SK-N-SH (cell line): ENCODE measurements around the gene CAP2. TPM values are rescaled to one million over a fixed set of nuclear protein-coding genes. Genes with fewer than 3 reads are reported as not detected.

ENCODE experiments used
- CTCF ChIA-PET: fragments of 300-600, 350-600 bp; formaldehyde crosslinking; extraction: SDS; loops from one replicate; lab custom pipeline; 2021; lab: Yijun Ruan, JAX
- POLR2A ChIA-PET: fragments of 350-600 bp; sonication (Branson Sonifier 250); formaldehyde crosslinking; extraction: SDS; loops from one replicate; lab custom pipeline; 2020; ENCODE audit warnings: antibody characterized with exemption, inconsistent platforms; lab: Yijun Ruan, JAX
- DNase-seq: peaks from one replicate; pipeline ENCODE4 v3.0.0; 2012
- H2AFZ ChIP-seq: fragments of 200-600 bp; sonication (generic); 2 replicates; pipeline ENCODE4 v1.8.1; 2016; ENCODE audit warnings: antibody characterized with exemption, mild to moderate bottlenecking, low read depth
- H3F3A ChIP-seq: fragments of 200-600 bp; sonication (generic); replicated peaks from 2 replicates; pipeline ENCODE3; 2016; ENCODE audit warnings: antibody characterized with exemption, mild to moderate bottlenecking; ENCODE audit not compliant: insufficient read depth
- H3K27ac ChIP-seq, 2 experiments: fragments of 200-500 bp in 1 of 2; fragments of 200-600 bp in 1 of 2; sonication (Bioruptor generic) in 1 of 2; sonication (generic), shearing (Covaris generic) in 1 of 2; 2 replicates each; pipeline versions ENCODE4 v1.5.1 to v1.6.1; 2014 to 2016; ENCODE audit warnings: low read depth in 2 of 2, inconsistent platforms in 1 of 2, low read length in 1 of 2, mild to moderate bottlenecking in 1 of 2, mixed read lengths in 1 of 2
- H3K27me3 ChIP-seq: fragments of 200-600 bp; sonication (generic), shearing (Covaris generic); 2 replicates; pipeline ENCODE4 v1.6.1; 2016; ENCODE audit warnings: mixed run types; ENCODE audit not compliant: insufficient read depth
- H3K36me3 ChIP-seq, 2 experiments: fragments of 200-500 bp in 1 of 2; fragments of 200-600 bp in 1 of 2; sonication (Bioruptor generic) in 1 of 2; sonication (generic) in 1 of 2; replicated peaks in 1 of 2; 2 replicates each; pipeline versions ENCODE3 to v1.5.1; 2014 to 2016; ENCODE audit warnings: low read length in 1 of 2, mild to moderate bottlenecking in 1 of 2; ENCODE audit not compliant: insufficient read depth in 2 of 2, control insufficient read depth in 1 of 2
- H3K4me1 ChIP-seq, 2 experiments: fragments of 200-500 bp in 1 of 2; fragments of 200-600 bp in 1 of 2; sonication (Bioruptor generic) in 1 of 2; sonication (generic), shearing (Covaris generic) in 1 of 2; 2 replicates each; pipeline versions ENCODE4 v1.5.1 to v1.6.1; 2014 to 2016; ENCODE audit warnings: low read depth in 1 of 2, low read length in 1 of 2, mixed run types in 1 of 2; ENCODE audit not compliant: insufficient read depth in 2 of 2, control insufficient read depth in 1 of 2
- H3K4me2 ChIP-seq: fragments of 200-600 bp; sonication (generic), shearing (Covaris generic); 2 replicates; pipeline ENCODE4 v1.6.1; 2017; ENCODE audit warnings: mixed run types
- H3K4me3 ChIP-seq, 2 experiments: fragments of 200-500 bp in 1 of 2; fragments of 200-600 bp in 1 of 2; sonication (Bioruptor generic) in 1 of 2; sonication (generic), shearing (Covaris generic) in 1 of 2; 2 replicates each; pipeline versions ENCODE4 v1.5.1 to v1.8.1; 2014 to 2016; ENCODE audit warnings: low read depth in 2 of 2, inconsistent platforms in 1 of 2, low read length in 1 of 2, mild to moderate bottlenecking in 1 of 2, mixed read lengths in 1 of 2, moderate library complexity in 1 of 2
- H3K79me2 ChIP-seq: fragments of 200-600 bp; sonication (generic); 2 replicates; pipeline ENCODE4 v1.8.1; 2017; ENCODE audit warnings: mild to moderate bottlenecking; ENCODE audit not compliant: insufficient read depth
- H3K9ac ChIP-seq: fragments of 200-600 bp; sonication (generic); 2 replicates; pipeline ENCODE4 v1.6.1; 2017; ENCODE audit warnings: mixed run types
- H3K9me2 ChIP-seq: fragments of 200-600 bp; sonication (generic); 2 replicates; pipeline ENCODE4 v1.6.1; 2017; ENCODE audit warnings: mixed run types
- H3K9me3 ChIP-seq: fragments of 200-600 bp; sonication (generic); 2 replicates; pipeline ENCODE4 v1.6.1; 2017; ENCODE audit warnings: mixed run types, mild to moderate bottlenecking, moderate library complexity
- H4K20me1 ChIP-seq: fragments of 200-600 bp; sonication (generic); 2 replicates; pipeline ENCODE4 v1.6.1; 2017; ENCODE audit warnings: mild to moderate bottlenecking, mixed run types; ENCODE audit not compliant: insufficient read depth
- CHD2 ChIP-seq: fragments of 150-350 bp; IDR thresholded peaks from 2 replicates; pipeline ENCODE4 v1.6.1; 2018; ENCODE audit warnings: low read length; ENCODE audit not compliant: partially characterized antibody
- EZH2phosphoT487 ChIP-seq: fragments of 200-600 bp; sonication (generic); IDR thresholded peaks from 2 replicates; pipeline ENCODE4 v1.6.1; 2017; ENCODE audit warnings: low read depth, mixed run types, mild to moderate bottlenecking, antibody characterized with exemption, moderate library complexity, borderline replicate concordance
- FOXJ3 ChIP-seq: sonication (generic); formaldehyde crosslinking; IDR thresholded peaks from 2 replicates; pipeline ENCODE4 v1.5.1; 2020; ENCODE audit warnings: mild to moderate bottlenecking, missing genetic modification reagents
- MXI1 ChIP-seq: IDR thresholded peaks from 2 replicates; pipeline ENCODE4 v1.6.1; 2012; ENCODE audit warnings: mild to moderate bottlenecking, low read depth, low read length, improper control_type of control experiment
- NRF1 ChIP-seq: IDR thresholded peaks from 2 replicates; pipeline ENCODE4 v1.6.1; 2012; ENCODE audit warnings: low read depth, mild to moderate bottlenecking, low read length
- RAD21 ChIP-seq: IDR thresholded peaks from 2 replicates; pipeline ENCODE4 v1.6.1; 2012; ENCODE audit warnings: mild to moderate bottlenecking, low read length
- SIN3A ChIP-seq: IDR thresholded peaks from 2 replicates; pipeline ENCODE4 v1.6.1; 2012; ENCODE audit warnings: low read depth, mild to moderate bottlenecking, low read length, moderate library complexity, borderline replicate concordance
- SMC3 ChIP-seq: IDR thresholded peaks from 2 replicates; pipeline ENCODE4 v1.6.1; 2012; ENCODE audit warnings: low read depth, low read length, improper control_type of control experiment
- TEAD4 ChIP-seq: IDR thresholded peaks from 2 replicates; pipeline ENCODE4 v1.4.0; 2012; ENCODE audit warnings: mild to moderate bottlenecking, borderline replicate concordance; ENCODE audit not compliant: insufficient read depth
- YY1 ChIP-seq: IDR thresholded peaks from 2 replicates; pipeline ENCODE4 v1.4.0; 2012; ENCODE audit warnings: low read depth, mild to moderate bottlenecking
- WGBS: methylation state at CpG from one replicate; pipeline ENCODE4 v1.1.6; 2017; ENCODE audit warnings: low lambda C conversion rate; 5-methylcytosine and 5-hydroxymethylcytosine counted together
- polyA plus RNA-seq, 3 experiments: library from polyadenylated mRNA; depleted of rRNA; stranded (reverse); fragments of >200 nt; gene quantifications; 2 replicates each; pipeline ENCODE4 v1.2.3, GENCODE V29; 2012
- TF ChIP-seq, protein P1 (sequence below): IDR thresholded peaks from 2 replicates; pipeline ENCODE4 v1.4.0; 2012; ENCODE audit warnings: low read depth, borderline replicate concordance
- TF ChIP-seq, protein P2 (sequence below): IDR thresholded peaks from 2 replicates; pipeline ENCODE4 v1.6.1; 2012; ENCODE audit warnings: mild to moderate bottlenecking, low read depth, low read length, moderate library complexity
- TF ChIP-seq, protein P3 (sequence below): fragments of 200-600 bp; sonication (generic); IDR thresholded peaks from 2 replicates; pipeline ENCODE4 v1.6.1; 2017; ENCODE audit warnings: antibody characterized with exemption, mild to moderate bottlenecking, moderate library complexity
- TF ChIP-seq, protein P4 (sequence below): IDR thresholded peaks from 2 replicates; pipeline ENCODE4 v1.4.0; 2012; ENCODE audit warnings: low read depth
- TF ChIP-seq, protein P5 (sequence below): fragments of 150-350 bp; IDR thresholded peaks from 2 replicates; pipeline ENCODE4 v1.6.1; 2016; ENCODE audit warnings: mild to moderate bottlenecking, low read depth, low read length

Gene CAP2
- polyA plus RNA-seq, 1 of the 3 experiments (the other 2 are of a cell fraction) = 8.5 TPM

DNA sequence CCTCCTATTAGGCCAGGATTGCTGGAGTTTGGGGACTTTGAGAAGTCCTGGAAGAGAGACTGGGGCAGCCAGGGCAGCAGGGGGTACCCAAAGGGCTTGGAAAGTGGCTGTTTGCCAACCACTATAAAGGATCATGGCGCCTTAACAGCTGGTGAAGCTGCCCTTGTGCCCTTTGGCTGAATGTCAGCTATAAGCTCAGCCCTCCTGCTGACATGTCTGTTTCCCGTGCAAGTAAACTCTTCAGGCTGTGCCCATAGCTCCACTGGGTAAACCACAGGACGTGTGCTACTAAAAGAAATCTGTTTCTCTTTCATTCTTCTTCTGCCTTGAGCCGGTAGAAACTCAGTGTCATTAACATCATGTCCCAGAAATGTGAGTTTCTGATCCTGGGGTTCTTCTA is 97.3 kb downstream of the CAP2 start:
- H3K27me3 ChIP-seq = no peaks in the 10 kb centered on the region
- no peaks in the 10 kb centered on the region for H3K79me2 ChIP-seq
- TF ChIP-seq RAD21 (no peak), TEAD4 (no peak), EZH2phosphoT487 (no peak), NRF1 (no peak), FOXJ3 (CRISPR knock-in tag) (no peak), MXI1 (no peak), SIN3A (no peak), SMC3 (no peak), YY1 (no peak), CHD2 (no peak)
- TF ChIP-seq, protein P1, sequence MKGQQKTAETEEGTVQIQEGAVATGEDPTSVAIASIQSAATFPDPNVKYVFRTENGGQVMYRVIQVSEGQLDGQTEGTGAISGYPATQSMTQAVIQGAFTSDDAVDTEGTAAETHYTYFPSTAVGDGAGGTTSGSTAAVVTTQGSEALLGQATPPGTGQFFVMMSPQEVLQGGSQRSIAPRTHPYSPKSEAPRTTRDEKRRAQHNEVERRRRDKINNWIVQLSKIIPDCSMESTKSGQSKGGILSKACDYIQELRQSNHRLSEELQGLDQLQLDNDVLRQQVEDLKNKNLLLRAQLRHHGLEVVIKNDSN = no peak
- TF ChIP-seq, protein P2, sequence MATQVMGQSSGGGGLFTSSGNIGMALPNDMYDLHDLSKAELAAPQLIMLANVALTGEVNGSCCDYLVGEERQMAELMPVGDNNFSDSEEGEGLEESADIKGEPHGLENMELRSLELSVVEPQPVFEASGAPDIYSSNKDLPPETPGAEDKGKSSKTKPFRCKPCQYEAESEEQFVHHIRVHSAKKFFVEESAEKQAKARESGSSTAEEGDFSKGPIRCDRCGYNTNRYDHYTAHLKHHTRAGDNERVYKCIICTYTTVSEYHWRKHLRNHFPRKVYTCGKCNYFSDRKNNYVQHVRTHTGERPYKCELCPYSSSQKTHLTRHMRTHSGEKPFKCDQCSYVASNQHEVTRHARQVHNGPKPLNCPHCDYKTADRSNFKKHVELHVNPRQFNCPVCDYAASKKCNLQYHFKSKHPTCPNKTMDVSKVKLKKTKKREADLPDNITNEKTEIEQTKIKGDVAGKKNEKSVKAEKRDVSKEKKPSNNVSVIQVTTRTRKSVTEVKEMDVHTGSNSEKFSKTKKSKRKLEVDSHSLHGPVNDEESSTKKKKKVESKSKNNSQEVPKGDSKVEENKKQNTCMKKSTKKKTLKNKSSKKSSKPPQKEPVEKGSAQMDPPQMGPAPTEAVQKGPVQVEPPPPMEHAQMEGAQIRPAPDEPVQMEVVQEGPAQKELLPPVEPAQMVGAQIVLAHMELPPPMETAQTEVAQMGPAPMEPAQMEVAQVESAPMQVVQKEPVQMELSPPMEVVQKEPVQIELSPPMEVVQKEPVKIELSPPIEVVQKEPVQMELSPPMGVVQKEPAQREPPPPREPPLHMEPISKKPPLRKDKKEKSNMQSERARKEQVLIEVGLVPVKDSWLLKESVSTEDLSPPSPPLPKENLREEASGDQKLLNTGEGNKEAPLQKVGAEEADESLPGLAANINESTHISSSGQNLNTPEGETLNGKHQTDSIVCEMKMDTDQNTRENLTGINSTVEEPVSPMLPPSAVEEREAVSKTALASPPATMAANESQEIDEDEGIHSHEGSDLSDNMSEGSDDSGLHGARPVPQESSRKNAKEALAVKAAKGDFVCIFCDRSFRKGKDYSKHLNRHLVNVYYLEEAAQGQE = no peak
- TF ChIP-seq, protein P3, sequence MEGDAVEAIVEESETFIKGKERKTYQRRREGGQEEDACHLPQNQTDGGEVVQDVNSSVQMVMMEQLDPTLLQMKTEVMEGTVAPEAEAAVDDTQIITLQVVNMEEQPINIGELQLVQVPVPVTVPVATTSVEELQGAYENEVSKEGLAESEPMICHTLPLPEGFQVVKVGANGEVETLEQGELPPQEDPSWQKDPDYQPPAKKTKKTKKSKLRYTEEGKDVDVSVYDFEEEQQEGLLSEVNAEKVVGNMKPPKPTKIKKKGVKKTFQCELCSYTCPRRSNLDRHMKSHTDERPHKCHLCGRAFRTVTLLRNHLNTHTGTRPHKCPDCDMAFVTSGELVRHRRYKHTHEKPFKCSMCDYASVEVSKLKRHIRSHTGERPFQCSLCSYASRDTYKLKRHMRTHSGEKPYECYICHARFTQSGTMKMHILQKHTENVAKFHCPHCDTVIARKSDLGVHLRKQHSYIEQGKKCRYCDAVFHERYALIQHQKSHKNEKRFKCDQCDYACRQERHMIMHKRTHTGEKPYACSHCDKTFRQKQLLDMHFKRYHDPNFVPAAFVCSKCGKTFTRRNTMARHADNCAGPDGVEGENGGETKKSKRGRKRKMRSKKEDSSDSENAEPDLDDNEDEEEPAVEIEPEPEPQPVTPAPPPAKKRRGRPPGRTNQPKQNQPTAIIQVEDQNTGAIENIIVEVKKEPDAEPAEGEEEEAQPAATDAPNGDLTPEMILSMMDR = no peak
- TF ChIP-seq, protein P4, sequence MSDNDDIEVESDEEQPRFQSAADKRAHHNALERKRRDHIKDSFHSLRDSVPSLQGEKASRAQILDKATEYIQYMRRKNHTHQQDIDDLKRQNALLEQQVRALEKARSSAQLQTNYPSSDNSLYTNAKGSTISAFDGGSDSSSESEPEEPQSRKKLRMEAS = no peak
- TF ChIP-seq, protein P5, sequence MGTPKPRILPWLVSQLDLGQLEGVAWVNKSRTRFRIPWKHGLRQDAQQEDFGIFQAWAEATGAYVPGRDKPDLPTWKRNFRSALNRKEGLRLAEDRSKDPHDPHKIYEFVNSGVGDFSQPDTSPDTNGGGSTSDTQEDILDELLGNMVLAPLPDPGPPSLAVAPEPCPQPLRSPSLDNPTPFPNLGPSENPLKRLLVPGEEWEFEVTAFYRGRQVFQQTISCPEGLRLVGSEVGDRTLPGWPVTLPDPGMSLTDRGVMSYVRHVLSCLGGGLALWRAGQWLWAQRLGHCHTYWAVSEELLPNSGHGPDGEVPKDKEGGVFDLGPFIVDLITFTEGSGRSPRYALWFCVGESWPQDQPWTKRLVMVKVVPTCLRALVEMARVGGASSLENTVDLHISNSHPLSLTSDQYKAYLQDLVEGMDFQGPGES = no peak
- H3K9me3 ChIP-seq = no peaks in the 10 kb centered on the region
- CTCF ChIA-PET = interaction anchor here (1.3 to 2.9 kb wide), 2 partner anchors 11 to 15 kb away, joined by 3 to 10 read pairs; no protein-coding TSS in a partner anchor
- no peak overlapping the region for H3K9ac ChIP-seq
- no peak for DNase-seq
- no peaks in the 10 kb centered on the region for H3K36me3 ChIP-seq
- H3K4me3 ChIP-seq = no peak overlapping the region
- H4K20me1 ChIP-seq = no peaks in the 10 kb centered on the region
- no peak overlapping the region for H2AFZ ChIP-seq
- H3K4me2 ChIP-seq = no peak overlapping the region
- H3K27ac ChIP-seq = no peak overlapping the region
- H3F3A ChIP-seq = no peaks in the 10 kb centered on the region
- POLR2A ChIA-PET = no interaction called here
- no peaks in the 10 kb centered on the region for H3K9me2 ChIP-seq
- peaks cover 0 to 2% of the 10 kb centered on the region in 2 experiments; a peak in 2 of 4 replicates for H3K4me1 ChIP-seq
- WGBS = 81% methylated on average over 4 of the region's 4 CpGs
